DMS79 (cell line): Measurements from ENCODE around the gene C16orf96.
A peak's percentile ranks its signal among the peaks of the same experiment; 100 is the strongest.

Experiments used
- DNase-seq: peaks from one replicate; lab custom pipeline; 2025; lab: John Stamatoyannopoulos, UW

Gene C16orf96

DNA sequence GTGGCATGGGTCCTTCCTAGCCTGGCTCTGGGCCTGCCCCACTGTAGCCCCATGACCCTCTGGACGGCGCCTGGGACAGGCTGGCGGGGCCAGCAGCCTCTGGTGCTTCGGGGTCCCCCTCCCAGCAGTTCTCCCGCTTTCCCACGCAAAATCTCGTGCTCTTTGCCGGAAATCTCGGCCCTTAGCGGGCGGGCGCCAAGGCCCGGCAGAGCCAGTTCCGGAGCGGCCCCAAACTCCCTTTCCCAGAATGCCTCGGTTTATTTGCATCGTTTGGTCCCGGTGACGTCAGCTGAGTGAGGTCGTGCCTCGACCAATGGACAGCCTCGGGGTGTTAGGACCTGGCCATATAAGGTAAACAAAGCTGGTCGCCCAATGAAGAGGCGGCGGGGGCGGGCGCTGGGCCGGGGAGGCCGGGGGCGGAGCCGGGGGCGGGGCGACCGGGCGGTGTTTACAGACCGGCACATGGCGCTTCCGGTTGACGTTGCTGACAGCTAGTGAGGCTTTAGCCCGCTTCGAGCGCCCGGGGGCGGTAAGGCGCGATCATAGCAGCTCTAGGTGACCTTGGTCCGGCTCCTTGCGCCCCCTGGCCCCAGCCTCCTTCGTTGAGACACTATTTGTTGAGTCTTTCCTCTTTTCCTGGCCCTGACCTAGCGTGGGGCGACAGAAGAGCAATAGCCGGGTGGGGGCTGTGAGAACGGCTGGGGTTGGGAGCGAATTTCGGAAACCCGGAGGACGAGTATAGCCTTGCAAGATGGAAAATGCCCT is 60.1 kb downstream of the C16orf96 start:
- DNase-seq, result peak; percentile 99

DNA sequence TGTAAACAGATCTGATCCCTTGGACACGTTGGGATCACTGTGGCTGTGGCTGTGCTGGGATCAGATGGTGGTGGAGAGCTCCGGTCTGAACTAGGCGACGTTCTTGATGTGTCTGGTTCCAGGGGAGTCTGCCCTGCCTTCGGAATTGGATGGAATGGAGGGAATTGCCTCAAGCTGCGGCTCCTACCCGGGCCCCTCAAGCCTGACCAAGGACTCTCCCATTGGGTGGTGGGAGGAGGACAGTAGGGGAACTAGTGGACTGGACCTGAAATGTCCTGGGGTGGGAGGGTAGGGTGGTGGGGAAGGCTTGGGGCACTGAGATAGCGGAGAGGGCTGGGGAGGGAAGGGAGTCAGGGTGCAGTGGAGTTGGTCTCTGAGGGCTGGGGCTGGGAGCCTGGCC is 61.7 kb downstream of the C16orf96 start:
- DNase-seq, result no peak

DNA sequence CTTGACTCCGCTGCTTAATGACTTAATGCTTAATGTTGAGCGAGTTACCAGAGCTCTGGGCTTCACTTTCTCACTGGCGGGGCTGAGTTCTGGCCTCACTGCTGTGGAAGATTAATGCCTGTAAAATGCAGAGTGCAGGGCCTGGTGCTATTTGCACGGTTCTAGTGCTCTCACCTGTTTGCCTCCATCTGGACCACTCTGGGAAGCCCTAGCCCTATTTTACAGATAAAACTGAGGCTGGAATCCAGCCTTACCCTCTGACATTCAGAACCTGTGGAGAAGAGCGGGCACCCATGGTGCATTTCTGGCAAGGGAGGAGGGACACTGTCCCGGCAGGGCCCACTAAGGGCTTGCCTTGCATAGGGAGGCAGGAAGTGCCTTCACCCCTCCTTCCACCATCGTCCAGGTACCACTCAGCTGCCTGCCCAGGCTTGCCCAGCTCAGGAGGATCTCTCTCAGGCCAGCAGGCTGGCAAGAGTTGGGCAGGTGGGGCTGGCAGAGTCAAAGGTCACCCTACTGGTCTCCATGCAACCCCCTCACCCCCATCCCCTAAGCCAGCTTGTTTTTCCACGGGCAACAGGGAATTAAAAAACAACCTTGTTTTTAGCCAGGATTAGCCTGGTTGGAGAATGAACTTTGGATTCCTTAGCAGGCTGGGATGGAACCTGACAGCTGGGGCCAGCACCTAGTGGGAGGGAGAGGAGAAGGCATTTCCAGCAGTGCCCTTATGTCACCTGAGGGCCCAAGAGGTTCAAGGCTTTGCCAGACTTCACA is 62.7 kb downstream of the C16orf96 start:
- DNase-seq, result peak; percentile 48

DNA sequence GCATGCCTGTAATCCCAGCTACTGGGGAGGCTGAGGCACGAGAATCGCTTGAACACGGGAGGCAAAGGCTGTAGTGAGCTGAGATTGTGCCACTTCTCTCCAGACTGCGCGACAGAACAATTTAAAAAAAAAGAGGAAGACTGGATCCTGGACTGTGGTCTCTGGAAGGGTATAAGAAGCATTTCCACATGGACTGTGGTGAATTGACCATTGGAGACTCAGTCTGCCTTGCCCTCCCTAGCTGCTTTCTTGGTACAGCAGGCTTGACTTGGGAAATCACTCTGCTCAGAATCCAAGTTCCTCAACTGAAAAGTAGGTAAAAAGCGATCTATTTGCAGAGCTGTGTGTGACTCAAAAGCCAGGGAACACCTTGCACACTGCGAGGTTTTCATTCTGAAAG is 67.5 kb downstream of the C16orf96 start:
- no peak for DNase-seq

DNA sequence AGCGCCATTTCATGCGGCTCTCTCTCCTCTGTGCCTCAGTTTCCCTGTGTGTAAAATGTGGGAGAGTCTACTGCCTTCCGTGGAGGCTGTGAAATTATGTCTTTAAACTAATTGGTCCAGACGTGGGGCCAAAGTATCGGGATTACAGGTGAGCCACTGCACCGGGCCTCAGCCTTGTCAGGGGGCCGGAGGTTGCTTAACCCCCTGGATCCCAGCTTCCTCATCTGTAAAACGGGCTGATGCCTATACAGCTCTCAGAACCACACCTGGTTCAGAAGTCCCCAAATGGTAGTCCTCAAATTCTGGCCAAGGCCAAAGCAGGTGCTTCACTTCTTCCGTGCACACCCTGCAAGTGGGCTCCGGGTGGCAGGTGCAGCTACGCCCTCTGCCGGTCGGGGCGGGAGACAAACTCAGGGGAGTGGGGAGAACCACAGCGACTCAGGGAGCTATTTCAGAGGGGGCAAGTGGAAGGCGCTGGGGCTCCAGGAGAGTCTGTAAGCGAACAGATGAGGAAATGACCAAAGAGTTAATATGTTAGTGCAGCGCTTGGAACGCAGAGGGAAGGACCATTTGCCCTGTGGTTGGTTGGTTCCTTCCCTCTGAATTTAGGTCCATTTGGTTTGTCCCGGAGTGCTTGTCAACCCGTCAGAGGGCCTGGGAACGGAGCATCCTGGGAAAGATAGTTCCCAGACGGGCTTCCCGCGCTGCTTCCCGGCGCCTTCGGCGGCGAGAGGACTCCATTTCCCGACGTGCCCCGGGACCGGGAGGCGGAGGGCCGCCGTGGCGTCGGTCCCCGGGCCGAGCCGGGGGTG is 68.1 kb downstream of the C16orf96 start, which contains the start of gene MGRN1:
TSS of gene MGRN1 (plus strand) at position 812 of the 812 bp plus-strand sequence. CDS start 135 bp downstream, outside the sequence.
- peak; percentile 86 for DNase-seq

DNA sequence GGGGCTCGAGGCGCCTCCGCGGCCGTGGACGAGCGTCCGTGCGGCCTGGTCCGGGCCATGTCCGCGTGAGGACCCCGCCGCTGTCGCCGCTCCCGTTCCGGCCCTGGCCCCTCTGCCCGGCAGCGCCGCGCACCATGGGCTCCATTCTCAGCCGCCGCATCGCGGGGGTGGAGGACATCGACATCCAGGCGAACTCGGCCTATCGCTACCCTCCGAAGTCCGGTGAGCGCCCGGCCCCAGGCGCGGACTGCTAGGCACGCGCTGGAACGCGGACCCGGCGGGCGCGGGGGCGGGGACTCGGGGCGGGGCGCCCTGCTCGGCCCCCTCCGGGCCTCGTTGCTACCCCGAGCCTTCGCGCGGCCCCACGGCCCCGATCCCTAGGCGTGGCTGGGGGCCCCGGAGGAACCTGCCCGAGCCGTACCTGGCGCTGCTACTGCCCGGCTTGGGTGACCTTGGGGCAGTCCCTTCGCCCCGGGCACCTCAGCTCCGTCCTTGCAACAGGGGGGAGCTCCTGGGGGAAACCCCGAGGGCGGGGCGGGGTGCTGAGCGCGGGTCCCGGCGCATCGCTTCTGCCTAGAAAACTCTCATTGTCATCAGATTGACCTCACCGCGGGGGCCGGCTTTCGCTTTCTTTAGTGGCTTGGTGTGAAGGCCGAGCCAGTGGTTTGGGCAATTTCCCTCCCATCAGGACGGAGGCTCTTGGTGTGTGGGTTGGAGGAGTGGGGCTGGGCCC is 68.9 kb downstream of the C16orf96 start:
- no peak for DNase-seq

DNA sequence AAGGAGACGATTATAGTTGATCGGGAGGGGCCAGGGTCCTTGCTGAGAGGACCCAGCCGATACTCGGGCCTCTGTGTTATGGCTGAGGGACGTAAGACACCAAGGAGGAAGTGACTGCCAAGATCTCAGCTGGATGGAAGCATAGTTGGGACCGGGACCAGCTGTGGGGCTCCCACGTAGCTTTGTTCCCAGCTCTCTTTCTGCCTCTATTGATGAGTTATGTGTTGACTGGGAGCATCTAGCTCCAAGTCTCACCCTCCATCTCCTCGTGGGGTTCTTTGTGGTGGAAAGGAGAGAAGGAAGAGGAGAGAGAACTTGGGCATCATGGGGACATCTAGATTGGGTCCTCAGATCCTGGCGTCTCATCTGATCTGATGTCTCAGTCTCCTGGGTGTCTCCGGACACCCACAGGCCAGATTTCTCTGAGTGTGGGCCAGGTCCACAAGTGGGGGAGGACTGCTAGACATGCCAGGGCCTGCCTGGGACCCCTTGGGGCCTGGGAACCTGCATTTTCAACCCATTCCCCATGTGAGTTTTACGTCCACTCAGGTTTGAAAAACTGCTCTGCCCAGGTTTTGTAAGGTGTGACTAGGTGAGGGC is 69.5 kb downstream of the C16orf96 start:
- no peak for DNase-seq

DNA sequence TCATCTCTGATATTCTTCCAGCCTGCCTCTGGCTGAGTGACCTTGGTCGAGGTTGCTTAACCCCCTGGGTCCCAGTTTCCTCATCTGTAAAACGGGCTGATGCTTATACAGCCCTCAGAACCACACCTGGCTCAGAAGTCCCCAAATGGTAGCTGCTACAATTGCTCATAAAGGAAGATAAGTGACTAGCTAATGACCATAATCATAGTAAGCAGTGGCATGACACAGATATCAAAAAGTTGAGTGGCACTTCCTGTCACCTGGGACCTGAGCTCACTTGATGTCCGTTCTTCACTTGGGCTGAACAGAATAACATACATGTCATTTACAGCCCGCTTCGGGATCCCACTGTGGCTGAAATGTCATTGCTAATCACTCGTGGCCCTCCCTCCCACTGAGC is 70.3 kb downstream of the C16orf96 start:
- DNase-seq, result no peak

DNA sequence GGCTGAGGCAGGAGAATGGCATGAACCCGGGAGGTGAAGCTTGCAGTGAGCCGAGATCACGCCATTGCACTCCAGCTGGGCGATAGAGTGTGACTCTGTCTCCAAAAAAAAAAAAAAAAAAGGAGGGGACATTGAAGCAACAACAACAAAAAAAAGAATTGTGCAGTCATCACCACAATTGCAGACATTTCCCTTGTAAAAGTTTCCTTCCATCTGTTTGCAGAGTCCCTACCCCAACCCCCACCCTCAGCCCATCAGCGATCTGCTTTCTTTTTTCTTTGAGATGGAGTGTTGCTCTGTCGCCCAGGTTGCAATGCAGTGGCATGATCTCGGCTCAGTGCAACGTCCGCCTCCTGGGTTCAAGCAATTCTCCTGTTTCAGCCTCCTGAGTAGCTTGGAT is 72.1 kb downstream of the C16orf96 start:
- DNase-seq, result no peak

DNA sequence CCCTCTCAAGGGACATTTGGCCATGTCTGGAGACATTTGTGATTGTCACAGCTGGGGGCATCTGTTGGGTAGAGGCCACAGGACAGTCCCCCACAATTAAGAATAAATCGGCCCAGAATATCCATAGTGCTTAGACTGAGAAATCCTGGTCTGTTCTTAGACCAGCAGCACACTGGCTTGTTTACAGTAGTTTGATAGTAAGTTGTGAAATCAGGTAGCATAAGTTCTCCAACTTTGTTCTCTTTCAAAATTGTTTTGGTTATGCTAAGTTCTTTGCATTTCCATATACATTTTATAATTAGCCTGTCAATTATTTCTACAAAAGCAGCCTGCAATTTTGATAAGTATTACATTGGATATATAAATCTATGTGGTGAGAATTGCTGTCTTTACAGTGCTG is 75.3 kb downstream of the C16orf96 start:
- DNase-seq, result no peak

DNA sequence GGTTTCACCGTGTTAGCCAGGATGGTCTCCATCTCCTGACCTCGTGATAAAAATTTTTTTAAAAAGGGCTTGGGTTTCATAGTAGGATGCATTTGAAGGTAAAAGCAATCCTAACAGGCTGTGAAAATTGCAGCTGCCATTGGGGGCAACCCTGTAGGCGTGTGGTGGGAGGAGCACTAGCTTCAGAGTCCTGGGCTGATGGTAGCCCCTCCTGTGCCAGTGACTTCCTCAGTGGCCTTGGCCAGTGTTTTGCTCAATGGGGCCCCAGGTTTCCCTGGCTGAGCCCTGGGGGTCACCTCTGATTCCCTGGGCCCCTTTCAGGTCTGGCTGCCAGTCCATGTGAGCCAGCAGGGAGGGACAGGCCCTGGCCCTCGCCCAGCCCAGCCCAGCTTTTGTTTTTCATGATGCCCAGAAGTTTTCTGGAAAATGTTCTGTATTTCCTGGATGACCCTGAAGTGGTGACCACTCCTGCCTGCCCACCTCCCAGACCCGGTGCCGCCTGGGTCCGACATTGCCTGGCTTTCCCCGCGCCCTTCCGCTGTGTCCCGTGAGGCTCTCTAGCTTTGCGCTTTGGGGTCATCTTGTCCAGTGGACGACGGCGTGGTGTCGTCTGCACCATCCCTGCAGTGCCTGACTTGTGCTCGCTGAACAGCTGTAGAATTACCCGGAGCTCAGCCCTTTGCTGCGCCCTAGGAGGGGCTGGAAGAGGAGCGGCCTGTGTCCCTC is 77.9 kb downstream of the C16orf96 start:
- no peak for DNase-seq

DNA sequence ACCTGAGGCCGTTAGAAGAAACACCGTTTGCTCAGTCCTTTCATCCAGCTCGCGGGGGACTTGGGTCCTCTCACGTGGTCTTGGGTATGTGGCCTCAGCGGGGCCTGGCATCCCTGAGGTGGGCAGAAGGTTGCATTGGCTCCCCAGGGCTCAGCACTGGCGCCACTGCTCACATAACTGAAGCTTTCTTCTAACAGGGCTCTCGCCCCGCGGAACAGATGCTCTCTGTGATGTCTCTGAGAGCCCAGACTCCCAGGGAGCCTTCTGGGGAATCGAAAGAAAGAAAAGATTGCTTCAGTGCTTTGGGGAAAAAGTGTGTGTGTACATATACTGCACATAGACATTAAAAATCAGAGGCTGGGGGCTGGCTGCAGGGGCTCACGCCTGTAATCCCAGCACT is 78.6 kb downstream of the C16orf96 start:
- no peak for DNase-seq

DNA sequence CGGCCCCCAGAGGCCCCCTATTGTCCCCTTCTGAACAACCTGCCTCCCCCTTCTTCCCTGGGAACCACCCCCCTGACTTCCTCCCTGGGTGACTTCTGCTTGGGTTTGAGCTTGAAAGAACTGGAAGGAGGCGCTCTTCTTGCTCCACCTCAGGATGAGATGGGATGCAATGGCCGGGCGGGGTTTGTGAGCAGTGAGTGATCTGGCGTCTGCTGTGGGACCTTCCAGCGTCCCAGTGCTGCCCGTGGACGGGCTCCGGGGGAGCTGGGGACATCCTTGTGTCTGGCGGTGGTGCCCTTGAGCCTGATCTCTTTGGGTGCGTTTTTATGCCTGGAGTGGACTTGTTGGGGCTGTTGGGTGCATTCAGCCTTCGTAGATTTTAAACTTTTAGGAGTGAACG is 80.1 kb downstream of the C16orf96 start:
- DNase-seq, result no peak

DNA sequence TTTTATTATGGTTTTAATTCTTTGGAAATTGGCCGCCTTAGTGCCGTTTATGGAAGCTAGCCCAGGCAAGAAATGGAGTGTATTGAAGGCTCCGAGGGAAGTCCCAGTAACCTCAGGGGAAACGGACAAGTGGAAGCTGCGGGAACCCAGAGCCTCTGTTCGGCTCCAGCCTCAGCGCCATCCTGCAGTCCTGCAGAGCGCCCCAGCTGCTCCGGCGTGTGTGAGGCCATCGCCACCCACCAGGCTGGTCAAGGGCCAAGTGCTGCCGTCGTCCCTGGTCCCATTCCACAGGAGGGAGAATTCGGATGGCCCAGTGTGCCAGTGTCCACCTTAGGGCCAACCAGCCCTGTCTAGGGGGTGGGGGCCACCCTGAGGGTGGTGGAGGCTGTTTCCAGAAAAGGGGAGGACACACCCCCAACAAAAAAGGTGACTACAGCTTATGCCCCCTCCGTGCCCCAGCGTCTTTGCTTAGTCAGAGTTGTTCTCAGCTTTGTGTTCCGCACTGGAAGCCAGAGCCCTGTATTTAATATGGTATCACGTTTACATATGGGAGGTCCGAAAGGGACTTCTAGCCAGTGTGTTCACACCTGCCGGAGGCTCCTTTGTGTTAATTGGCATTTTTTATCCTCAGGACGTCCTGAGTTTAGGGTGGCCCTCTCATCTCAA is 81.5 kb downstream of the C16orf96 start:
- DNase-seq, result no peak

DNA sequence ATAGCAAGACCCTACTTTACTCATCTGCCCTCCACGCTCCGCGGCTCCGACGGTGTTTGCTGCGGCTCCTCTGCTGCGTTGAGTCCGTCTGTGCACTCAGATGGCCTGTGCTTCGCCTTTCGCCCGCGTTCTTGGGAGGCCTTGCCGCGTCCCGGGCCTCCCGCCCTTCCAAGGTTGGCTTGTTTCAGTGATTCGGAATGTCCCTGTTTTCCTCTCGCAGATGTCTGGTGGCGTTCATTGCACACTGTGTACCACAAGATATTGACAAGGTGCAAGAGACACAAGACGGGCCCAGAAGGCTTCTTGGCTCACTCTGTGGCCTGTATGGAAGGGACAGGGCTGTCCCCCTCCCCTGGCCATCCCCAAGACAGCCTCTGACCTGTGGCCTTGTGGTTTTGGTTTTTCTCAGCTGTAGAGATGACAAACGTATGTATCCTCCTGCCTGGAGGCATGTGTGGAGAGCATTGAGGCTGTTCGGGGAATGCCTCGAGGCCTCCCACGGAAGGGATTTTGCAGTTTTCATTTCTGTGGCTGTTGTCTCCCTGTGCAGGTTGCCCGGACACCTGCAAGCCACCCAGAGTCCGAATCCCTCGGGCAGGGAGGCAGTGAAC is 83.9 kb downstream of the C16orf96 start:
- DNase-seq, result no peak

DNA sequence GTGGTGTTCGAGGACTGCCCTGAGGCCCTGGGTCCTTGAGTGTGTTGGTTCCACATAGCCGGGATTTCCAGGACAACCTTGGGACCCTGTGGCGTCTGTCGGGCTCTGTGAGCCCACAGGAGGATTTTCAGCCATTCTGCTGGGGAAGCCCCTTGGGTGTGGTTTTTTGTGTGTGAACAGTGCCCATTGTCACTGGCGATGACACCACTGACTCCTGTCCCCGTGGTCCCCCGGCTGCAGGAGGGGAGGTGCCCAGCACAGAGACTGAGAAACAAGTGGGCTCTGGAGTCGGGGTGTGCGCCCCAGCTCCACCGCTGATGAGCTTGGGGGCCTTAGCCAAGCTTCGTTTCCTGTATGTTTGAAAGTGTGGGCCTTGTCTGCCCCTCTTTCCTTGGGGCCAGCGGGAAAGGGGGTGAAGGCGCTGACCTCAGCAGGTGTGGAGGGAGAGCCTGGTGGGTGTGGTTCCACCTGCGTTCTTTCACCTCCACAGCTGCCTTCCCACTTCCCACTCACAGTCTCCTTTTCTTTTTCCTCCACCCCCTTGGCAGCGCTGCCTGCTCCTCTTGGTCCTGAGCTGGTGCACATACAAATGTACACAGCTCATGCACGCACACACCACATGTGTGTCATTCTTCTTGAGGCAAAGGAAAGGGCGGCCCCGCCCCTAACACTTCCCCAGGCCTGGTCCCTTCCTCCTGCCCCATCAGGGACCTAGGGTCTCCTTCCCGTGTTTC is 84.6 kb downstream of the C16orf96 start:
- no peak for DNase-seq

DNA sequence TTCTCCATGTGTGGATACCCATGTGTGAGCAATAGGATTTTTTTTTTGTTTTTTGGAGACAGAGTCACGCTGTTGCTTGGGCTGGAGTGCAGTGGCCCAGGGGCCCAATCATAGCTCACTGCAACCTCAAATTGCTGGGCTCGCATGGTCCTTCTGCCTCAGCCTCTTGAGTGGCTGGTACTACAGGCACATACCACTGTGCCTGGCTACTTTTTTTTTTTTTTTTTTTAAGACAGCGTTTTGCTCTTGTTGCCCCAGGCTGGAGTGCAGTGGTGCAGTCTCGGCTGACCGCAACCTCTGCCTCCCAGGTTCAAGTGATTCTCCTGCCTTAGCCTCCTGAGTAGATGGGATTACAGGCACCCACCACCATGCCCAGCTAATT is 85.2 kb downstream of the C16orf96 start:
- DNase-seq, result no peak

DNA sequence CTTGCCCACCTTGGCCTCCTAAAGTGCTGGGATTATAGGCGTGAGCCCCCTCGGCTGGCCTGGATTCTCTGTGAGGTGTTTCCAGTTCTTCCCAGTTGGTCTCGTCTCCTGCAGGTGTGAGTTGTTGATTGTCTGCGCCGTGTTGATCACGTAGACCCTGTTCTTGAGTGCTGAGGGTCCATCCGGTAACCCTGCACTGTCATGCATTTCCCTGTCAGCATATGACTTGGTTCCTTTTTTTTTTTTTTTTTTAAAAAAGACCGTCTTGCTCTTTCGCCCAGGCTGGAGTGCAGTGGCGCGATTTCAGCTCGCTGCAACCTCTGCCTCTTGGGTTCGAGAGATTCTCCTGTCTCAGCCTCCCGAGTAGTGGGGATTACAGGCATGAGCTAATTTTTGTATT is 85.8 kb downstream of the C16orf96 start:
- DNase-seq, result no peak
